ENCODE measurements around the gene ING5.

Gene ING5

DNA sequence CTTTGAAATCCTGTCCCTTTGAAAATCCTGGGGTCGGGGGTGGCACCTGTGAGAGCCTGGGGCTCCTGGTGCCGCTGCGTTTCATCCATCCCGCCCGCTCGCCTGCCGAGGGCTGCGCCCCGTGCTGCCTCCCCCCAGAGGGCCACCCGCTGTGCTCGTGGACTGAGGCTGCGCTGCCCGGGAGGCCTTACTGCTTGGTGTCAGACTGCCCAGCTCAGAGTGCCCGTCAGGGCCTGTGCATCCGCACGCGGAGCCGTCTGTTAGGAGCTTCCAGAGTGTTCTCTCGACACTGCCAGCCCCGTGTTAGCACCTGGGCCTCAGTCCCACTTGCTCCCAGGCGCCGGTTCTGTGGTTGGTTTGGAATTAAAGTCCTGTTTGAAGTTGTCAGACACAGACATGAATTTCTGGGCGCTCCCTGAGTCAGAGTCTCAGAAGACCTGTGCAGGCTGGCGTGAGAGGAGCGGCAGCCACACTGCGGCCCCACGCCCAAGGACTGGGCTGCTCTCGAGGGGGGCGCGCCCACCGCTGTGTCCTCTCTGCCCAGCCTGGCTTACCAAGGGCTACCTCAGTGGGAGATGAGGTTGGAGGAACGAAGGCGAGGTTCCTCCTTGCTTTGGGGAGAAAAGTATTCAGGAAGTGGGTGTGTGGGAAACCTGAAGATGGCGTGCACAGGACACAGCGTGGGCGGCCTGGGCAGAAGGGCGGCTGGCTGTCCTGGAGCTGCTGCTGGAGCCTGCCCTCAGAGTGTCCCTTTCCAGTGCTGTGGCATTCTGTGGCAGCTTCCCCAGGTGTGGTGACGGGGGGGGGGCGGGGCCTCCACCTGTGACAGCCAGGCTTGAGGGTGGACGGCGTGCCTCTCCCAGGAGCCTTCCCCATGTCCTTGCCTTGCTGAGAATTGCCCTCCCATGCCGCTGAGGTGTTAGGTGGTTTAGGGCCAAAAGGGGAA lies 29.3 kb upstream of the ING5 start:
- no peak for DNase-seq (ENCODE audit: low spot score)

DNA sequence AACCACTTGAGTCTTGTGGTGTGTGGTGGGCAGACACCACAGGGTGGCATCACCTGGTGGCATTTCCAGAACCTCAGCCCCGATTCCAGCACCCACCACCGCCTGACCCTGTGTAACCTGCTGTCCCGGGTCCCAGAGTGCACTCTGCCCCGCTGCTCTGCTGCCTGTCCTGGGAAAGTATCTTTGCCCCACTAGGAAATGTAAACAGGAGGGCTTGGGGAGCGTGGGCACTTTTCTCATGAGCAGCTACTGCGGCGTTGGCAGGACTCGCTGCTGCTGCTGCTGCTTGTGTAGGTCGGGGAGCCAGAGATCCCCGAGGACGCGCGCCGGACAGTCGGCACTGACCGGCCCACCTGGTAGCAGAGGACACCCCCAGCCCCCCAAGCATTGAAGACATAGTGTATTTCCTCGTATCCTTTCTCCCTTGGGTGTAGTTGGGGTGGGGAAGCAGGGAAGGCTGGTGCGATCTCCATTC lies 28.6 kb upstream of the ING5 start:
- DNase-seq (ENCODE audit: low spot score): no peak

DNA sequence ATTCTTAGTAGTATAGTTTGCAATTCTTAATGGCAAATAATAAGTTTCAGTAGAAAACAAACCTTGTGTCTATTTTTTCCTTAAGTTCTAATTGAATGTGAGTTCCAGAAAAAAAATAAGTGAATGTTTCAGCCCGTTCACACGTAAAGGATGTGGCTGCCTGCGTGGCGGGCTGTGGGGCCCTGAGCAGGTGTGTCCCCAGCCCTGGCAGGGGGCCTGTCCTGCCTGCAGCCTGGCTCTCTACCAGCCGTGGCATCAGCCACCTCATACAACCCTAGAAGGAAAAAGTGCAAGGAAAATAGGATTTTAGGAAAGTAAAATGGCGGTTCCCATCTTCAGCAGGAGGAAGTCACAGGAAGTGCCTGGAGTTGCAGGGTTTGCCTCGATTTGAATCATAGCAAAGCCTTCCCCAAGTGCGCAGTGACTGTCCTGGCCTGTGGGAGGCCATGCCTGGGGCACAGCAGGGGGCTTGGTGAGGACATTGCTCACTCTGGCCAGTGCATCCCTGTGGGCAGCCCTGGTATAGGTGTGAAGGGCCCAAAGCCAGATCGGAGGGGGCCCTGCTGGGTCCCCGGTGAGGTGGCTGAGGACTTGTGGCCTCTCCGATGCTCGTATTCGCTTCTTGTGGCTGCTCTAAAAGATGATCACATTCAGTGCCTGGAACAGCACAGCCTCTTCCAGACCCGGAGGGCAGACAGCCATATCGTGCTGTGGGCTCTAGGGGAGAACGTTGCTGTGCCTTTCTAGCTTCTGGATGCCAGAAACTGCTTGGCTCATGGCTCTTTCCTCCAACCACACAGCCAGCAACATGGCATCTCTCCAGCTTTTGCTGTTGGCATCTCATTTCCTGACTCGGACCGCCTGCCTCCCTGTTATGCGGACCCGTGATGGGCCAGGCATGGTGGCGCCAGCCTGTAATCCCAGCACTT lies 27.8 kb upstream of the ING5 start:
- no peak for DNase-seq (ENCODE audit: low spot score)

DNA sequence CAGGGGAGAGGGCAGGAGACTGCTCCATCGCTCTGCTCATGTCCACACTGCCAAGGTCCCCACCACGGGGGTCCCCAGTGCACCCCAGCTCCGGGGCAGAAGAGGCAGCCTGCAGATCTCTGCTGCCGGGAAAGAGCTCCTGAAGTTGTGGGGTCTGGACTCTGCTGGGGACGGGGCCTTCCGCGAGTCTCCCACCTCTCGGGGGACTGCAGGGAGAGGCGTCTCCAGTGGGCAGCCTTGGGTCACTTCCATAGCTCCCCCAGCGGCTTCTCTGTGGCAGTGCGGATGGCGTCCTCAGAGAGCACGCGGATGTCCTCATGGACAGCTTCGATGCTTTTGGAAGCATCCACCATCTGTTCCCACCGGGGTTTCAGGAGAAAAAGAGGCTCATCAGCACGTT lies 26.0 kb upstream of the ING5 start:
- DNase-seq (ENCODE audit: low spot score): no peak

DNA sequence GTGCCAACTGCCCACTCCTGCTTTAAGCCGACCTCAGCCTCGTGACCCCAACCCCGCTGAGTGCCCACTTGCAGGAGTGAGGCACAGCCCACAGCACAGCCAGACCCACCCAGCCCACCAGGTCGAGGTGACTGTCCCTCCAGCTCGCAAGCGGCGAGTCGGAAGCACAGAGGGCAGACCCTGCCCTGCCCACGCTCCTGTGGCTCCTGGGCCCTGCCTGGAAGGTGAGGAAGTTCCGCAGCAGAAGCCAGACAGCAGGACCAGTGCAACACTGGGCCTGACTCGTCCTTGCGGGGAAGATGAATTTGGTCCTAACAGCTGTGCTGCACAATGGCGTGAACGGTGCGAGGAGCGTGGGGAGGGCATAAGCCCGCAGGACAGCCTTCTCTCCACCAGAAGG lies 25.2 kb upstream of the ING5 start:
- DNase-seq (ENCODE audit: low spot score): no peak

DNA sequence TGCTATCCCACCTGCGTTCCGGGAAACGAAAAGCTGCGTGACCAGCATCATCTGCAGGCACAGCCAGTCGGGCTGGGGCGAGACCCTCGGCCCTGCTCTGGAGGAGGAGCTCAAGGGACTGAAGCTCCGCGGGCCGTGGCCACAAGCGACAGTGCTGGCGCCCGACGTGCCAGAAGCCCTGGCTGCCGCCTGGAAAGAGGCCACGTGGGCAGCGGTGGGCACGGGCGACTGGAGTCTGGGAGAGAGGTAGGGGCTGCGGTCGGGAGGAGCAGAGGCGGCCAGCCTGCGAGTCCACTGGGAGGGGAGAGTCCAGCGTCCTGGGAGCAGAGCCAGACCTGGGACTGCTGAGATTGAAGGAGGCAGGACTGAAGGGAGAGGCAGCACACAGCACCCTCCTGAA lies 24.4 kb upstream of the ING5 start:
- DNase-seq (ENCODE audit: low spot score): no peak

DNA sequence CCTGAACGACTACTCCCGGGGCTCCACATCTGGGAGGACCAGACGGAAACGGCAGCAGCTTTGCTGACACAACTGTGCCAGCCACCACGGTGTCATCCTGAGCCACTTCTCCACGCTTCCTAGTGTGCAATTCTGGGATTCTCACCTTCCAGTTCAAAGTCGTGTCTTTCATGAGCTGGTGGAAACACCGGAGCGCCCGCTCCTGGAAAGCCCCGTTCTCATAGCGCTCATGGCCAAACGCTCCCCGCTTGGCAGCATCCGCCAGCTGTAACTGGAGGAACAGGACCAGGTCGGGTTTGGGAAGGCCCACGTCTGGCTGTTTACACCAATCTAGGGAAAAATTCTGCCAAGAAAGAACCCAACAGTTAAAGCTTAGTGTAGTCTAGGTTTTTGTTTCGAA lies 23.5 kb upstream of the ING5 start:
- no peak for DNase-seq (ENCODE audit: low spot score)

DNA sequence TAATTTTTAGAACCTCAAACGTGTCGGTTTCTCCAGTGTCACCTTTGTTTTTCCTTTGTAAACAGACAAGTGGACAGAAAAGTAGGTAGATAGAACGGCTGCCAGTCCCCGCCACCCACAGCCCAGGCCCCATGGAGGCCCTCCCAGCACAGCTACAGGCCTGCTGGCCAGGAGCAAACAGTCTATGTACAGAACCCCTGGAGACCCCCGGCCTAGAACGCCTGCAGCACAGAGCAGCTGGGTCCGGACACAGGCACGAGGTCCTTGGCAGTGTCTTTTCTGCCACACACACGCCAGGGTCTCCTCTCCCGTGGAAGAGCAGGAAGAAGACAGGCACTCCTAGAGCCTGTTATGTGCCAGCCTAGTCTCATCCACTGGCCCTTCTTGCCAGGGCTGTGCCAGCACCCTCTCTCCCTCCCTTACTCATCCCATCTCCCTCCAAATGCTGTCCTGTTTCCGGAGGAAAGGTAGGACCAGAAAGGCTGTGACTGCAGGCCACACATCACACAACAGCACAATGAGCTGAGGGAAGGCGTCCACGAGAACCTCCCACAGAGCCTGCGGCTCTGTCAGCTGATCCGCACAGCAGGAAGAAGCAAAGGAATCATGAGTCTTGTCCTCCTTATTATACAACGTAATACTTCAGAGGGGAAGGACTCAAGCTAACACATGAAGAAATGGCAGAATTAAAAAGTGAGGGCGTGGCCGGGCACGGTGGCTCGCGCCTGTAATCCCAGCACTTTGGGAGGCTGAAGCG lies 22.9 kb upstream of the ING5 start:
- DNase-seq (ENCODE audit: low spot score): no peak

DNA sequence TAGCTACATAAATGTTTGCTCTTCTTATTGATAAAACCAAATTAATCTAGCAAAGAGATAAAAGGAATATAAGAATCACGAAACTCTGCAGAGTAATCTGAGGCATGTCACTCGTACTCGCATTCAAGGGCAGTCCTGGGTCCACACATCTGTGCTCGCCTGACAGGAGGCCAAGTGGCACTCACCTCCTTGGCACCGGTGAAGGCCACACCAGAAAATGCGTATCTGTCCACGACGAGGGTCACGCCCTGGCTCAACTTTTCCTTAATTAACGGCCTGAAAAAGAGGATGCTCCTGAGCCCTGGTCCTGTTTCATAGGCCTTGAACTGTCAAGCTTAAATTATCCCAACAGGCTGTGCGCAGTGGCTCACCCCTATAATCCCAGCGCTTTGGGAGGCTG lies 21.8 kb upstream of the ING5 start:
- DNase-seq (ENCODE audit: low spot score): no peak

DNA sequence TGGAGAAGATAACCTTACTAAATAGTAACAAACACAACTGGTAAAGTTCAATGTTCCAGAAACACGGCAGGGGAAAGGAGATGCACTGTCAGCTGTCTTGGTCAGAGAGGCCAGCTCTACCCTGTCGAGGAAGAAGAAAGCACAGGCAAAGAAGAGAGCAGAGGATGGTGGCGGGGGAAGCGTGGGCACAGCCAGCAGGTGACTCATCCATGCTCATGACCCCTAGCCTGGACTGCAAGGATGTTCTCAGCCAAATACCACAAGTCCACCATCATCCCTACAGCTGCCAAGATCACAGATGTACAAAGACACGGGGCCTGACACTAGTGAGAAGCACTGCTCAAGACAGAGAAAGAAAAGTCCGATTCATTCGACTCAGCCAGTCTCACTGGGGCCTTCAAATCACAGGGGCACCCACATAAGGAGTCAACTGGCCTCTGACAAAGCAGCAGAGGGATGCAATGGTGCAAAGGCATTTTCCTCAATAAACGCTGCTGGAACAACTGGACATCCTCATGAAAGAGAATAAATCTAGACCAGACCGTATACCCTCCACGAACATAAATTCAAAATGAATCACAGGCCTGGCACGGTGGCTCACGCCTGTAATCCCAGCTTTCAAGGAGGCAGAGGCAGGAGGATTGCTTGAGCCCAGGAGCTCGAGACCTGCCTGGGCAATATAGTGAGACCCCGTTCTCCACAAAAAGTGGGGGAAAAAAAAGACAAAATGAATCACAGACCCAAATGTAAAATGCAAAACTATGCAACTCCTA lies 20.8 kb upstream of the ING5 start:
- no peak for DNase-seq (ENCODE audit: low spot score)

DNA sequence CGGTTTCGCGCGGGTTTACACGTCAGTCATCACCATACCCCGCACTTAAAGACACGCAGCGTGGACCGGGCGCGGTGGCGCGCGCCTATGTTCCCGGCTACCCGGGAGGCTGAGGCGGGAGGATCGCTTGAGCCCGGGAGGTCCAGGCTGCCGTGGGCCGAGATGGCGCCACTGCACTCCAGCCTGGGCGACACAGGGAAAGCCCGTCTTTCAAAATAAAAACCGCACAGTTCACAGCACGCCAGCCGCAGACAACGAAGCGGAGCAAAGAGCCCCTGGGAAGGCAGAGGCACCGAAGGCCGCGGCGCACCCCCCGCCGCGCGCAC lies 15.6 kb upstream of the ING5 start:
- peak; percentile 23 for DNase-seq (ENCODE audit: low spot score)

DNA sequence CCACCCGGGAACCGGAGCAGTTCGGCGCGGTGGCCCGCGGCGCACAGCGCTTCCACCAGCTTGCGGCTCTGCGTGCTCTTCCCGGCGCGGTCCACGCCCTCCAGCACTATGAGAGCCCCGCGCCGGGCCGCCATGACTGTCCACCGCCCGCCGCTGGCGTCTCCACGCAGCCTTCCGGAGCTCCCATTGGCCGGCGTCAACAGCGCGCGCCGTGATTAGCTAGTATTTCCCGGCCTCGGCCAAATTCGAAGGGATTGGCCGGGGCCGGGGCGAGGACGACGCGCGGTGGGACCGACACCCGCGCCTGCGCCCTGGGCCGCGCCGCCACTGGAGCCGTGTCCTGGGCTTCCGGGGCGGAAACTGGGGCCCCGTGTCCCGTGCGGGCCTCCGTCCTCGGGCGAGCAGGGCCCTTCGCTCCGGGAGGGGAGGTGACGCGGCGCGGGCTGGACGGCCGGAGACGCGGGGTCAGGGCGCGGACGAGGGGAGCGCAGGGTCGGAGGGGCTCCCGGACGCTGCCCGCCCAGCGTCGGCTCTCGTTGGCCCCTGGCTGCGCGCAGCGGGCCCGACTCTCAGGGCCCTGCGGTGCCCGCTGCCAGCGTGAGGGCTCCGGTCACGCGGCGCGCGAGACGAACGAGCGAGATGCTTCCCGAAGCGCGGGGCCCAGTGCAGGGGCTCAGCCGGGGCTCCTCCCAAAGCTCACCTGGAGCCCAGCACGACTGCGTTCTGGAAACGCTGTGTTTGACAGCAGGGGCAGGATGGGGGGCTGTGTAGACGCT lies 15.0 kb upstream of the ING5 start, which contains the start of gene DTYMK:
Gene DTYMK, minus strand, starts transcription at position 166 of the 776 bp plus-strand sequence. Its CDS starts 32 bp downstream, at position 134.
- DNase-seq (ENCODE audit: low spot score): peak; percentile 96

DNA sequence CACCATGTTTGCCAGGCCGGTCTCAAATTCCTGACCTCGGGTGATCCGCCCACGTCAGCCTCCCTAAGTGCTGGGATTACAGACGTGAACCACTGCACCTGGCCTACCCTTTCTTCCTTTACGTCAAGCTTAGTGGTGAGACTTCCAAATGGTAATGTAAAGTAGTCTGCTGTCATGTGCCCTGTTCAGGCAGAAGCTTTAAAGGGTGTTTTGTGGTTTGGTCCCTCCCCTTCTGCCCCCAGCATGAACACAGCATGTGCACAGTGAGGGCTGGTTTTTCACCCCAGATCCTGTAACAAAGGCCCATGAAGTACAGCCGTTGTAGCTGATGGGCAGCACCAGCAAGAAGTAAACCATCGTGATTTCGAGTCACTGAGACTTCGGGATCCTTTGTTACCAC lies 12.5 kb upstream of the ING5 start:
- no peak for DNase-seq (ENCODE audit: low spot score)

DNA sequence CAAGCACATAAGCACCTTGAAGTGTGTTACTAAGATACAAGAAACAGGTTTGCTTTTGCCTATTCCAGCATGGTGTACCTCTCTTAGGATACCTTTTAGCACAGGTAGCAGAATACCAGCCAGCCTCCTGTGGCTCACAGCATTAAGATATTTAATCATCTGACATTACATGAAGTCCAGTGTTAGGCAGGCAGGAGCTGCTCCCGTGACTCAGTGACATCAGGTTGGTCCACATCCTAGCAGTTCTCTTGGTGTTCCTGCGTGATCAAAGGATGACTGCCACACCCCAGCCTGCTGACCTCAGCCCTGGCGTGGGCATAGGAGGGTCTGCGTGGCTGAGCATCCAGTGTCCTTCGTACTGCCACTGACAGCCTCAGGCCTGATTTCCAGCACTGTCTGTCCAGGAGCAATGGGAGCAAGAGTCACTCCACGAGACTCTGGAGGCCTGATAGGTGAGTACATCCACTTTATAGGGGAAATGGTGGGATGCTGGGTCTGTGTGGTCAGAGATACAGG lies 11.6 kb upstream of the ING5 start:
- no peak for DNase-seq (ENCODE audit: low spot score)

DNA sequence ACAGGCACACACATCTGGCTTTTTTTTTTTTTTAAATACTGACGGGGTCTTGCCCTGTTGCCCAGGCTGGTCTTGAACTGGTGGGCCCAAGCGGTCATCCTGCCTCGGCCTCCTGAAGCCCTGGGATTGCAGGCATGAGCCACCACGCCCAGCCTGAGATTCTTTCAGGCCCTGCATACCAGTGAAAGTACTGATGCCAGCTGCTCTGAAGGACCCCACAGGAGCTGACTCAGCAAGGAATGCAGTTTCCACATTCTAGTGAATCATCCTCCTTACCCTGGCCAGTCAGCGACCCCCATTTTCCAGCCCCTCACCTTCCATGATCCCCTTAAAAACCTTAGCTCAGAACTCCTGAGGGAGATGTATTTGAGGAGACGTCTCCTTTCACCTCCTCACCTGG lies 9.4 kb upstream of the ING5 start:
- no peak for DNase-seq (ENCODE audit: low spot score)

DNA sequence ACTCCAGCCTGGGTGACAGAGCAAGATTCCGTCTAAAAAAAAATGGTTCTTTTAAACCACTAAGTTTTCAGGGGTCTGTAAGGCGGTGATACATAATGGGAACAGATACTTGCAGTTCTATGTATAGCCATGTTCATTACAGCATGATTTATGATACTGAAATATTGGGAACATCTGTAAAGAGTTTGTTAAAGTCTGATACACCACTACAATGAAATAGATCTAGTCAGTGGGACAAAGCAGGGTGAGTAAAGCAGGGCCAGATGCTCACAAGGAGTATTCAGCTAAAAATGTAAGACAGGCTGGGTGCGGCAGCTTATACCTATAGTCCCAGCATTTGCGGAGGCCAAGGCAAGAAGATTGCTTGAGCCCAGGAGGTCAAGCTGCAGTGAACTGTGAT lies 6.2 kb upstream of the ING5 start:
- no peak for DNase-seq (ENCODE audit: low spot score)

DNA sequence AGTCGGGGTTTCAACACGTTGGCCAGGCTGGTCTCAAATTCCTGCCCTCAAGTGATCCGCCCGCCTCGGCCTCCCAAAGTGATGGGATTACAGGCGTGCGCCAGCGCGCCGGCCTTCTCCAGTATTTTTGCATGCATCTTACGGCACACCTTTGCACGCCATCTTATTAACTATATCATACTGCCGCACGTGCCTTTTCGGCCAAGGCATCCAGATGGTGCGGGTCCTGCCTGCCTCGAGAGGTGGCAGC lies 765 bp upstream of the ING5 start:
- DNase-seq (ENCODE audit: low spot score): peak; percentile 86

DNA sequence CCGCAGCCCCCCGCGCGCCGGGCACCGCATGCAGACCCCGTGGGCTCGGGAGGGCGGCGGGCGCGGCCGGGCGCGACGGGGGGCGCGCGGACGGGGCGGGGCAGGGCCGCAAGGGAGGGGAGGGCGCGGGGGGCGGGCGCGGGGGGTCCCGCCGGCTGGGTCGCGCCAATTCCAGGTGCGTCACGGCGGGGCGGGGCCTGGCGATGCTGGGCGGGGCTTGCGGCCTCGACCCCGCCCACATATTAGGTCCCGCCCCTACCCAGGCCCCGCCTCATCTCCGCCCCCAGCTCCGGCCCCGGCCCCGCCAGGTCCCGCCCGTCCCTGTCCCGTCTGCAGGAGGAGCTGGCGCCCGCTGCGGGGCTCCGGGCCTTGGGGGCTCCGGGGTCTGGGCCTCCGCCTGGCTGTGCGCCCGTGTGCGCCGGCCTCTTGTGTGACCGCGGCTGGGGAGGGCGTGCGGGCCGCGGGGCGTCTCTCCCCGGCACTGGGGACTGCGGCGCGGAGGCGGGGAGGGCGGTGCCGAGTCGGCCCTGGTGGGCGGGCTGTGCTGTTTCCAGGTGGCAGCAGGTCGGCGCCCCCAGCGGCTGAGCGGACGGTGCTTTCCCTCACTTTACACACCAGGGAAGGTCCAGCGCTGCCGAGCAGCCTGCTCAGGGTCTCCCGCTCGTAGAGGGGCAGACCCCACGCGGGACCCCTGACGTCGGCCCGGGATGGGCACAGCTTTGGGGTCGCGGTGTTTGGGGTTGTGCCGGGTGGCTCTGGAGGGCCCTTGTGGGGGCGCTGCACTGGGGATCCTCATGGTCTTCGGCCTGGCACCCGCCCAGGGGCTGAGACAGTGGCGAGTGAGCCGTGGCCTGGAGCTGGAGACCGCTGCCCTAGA lies 554 bp downstream of the ING5 start:
- peak; percentile 82 for DNase-seq (ENCODE audit: low spot score)

DNA sequence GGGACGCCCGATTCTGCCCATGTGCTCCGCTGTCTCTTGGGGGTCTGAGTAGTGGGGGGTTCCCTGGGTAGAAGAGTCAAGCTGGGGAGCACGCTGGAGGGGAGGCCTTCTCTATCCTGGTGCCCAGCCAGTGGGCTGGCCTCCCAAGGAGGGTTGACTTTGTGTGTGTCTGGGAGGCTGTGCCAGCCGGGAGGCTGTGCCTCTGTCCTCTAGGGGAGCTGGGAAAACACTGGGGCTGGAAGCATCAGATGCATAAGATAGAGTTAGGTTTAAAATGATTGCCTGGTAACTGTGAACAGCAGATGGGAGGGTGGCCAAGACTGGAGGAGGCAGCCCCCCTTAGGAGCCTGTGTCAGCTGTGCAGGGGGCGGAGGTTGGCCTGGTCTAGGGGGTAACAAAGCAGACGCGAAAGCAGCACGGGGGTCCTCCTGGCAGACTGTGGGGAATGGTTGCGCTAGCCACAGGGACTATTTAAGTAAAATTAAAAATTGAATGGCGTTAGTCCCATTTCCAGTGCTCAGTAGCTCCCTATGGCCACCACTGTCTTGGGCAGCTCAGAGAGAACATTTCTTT lies 1.3 kb downstream of the ING5 start:
- no peak for DNase-seq (ENCODE audit: low spot score)
